Measurements from ENCODE around the gene AGBL1. TPM values are rescaled to one million over a fixed set of nuclear protein-coding genes. Genes with fewer than 3 reads are reported as not detected.

Gene AGBL1
- total RNA-seq, 1 experiment from 2014 or later, result not detected

GRCh38 chr15:86664581-86664980 lies 584.9 kb downstream of the AGBL1 start:
- Histone ChIP-seq H2BK20ac (ENCODE audit: low read depth, low read length, poor library complexity, severe bottlenecking) (no peak overlapping the region), H3K27ac (ENCODE audit: insufficient read length, low read depth, low read length) (no peak overlapping the region), H4K20me1 (ENCODE audit: control insufficient read depth, insufficient read depth, insufficient read length) (no peaks in the 10 kb centered on the region), H3K9ac (ENCODE audit: extremely low read depth, insufficient read length, low read length) (no peak overlapping the region), H2BK12ac (ENCODE audit: insufficient read length, low read depth, low read length) (no peak overlapping the region), H3K79me2 (ENCODE audit: insufficient read depth, low read length) (no peaks in the 10 kb centered on the region), H3K4me2 (ENCODE audit: insufficient read depth, insufficient read length, low read length) (no peak overlapping the region), H2BK120ac (ENCODE audit: low read depth, low read length, poor library complexity, severe bottlenecking) (no peak overlapping the region), H3K4ac (ENCODE audit: low read depth, low read length) (no peak overlapping the region), H3K9me3 (ENCODE audit: control insufficient read depth, low read depth, low read length) (no peaks in the 10 kb centered on the region), H4K5ac (ENCODE audit: insufficient read length, low read depth, low read length) (no peak overlapping the region), H2BK5ac (ENCODE audit: insufficient read length, low read length) (no peak overlapping the region), H2BK15ac (ENCODE audit: low read depth, low read length) (no peak overlapping the region), H4K91ac (ENCODE audit: insufficient read length, low read depth, low read length) (no peak overlapping the region), H3K27me3 (ENCODE audit: insufficient read depth, low read length) (no peaks in the 10 kb centered on the region), H4K8ac (replicated peaks; ENCODE audit: insufficient read length, low read depth, low read length) (no peak overlapping the region), H3T11ph (ENCODE audit: low read length) (no peak overlapping the region), H2AFZ (ENCODE audit: low read length) (no peak overlapping the region), H2AK5ac (ENCODE audit: insufficient read length, low read length) (no peak overlapping the region), H3K18ac (ENCODE audit: insufficient read length, low read depth, low read length) (no peak overlapping the region), H3K23ac (ENCODE audit: insufficient read length, low read depth, low read length) (no peak overlapping the region), H3K14ac (ENCODE audit: insufficient read depth, low read length) (no peak overlapping the region), H3K79me1 (ENCODE audit: insufficient read depth, low read depth, low read length, poor library complexity, severe bottlenecking) (no peaks in the 10 kb centered on the region), H3K4me1 (ENCODE audit: insufficient read depth, low read length) (peaks cover 1% of the 10 kb centered on the region; the same call in 1 of the 2 replicates), H3K23me2 (ENCODE audit: insufficient read length, low read depth, low read length, poor library complexity, severe bottlenecking) (no peaks in the 10 kb centered on the region), H3K56ac (ENCODE audit: insufficient read length, low read depth, low read length) (no peak overlapping the region)
- H3K4me3 Mint-ChIP-seq, result no peak overlapping the region
- no CpG with 5 or more reads among the region's 1 CpG for WGBS (ENCODE audit: extremely low coverage, insufficient read length, low lambda C conversion rate)
- no peak overlapping the region for H3K27ac Mint-ChIP-seq
- no peaks in the 10 kb centered on the region for H3K27me3 Mint-ChIP-seq (ENCODE audit: low read depth)
- no peak for TF ChIP-seq CTCF (conservative IDR thresholded peaks at IDR 0.05)
- no peak for DNase-seq
- no peaks in the 10 kb centered on the region for H3K36me3 Mint-ChIP-seq (ENCODE audit: insufficient read depth in 1 of 3, low read depth in 3 of 3)
- no peaks in the 10 kb centered on the region; a peak in 1 of 5 replicates for H3K9me3 Mint-ChIP-seq
- H3K4me1 Mint-ChIP-seq, result peaks cover 14 to 18% of the 10 kb centered on the region in 2 experiments

Measured in H9 (cell line).